ENCODE data around the gene CPEB1. TPM values are rescaled to one million over a fixed set of nuclear protein-coding genes. Genes with fewer than 3 reads are reported as not detected.

CPEB1 gene
- total and polyA plus RNA-seq, 2 donors (not counting 1 experiment from before 2014, with no cell fraction given), result 0.19 to 0.62 TPM

- H3K9me3 Mint-ChIP-seq (ENCODE audit: insufficient read depth), result no peaks in the 10 kb centered on the region
- ATAC-seq (ENCODE audit: low read depth) (no peak), DNase-seq (no peak)
- no peaks in the 10 kb centered on the region for H3K4me1 ChIP-seq (ENCODE audit: control insufficient read depth in 2 of 2, insufficient read depth in 2 of 2, low read length in 2 of 2)
- WGBS (ENCODE audit: insufficient coverage), result no CpG with 5 or more reads among the region's 1 CpG
- no peak for TF ChIP-seq CTCF (IDR thresholded peaks at IDR 0.05)
- no peaks in the 10 kb centered on the region for H3K4me1 Mint-ChIP-seq
- H3K27ac Mint-ChIP-seq, result no peak overlapping the region
- no peaks in the 10 kb centered on the region for H3K9me3 ChIP-seq (ENCODE audit: control extremely low read depth in 1 of 3, control insufficient read depth in 2 of 3, insufficient read depth in 1 of 3, low read length in 2 of 3)
- H4K20me1 ChIP-seq (ENCODE audit: control insufficient read depth, insufficient read depth, low read length, poor library complexity, severe bottlenecking), result no peaks in the 10 kb centered on the region
- H3K27ac ChIP-seq (ENCODE audit: low read length in 2 of 2), result no peak overlapping the region
- CTCF ChIA-PET, result no interaction called here
- peaks cover 3% of the 10 kb centered on the region for H3K27me3 Mint-ChIP-seq
- H3K36me3 ChIP-seq (replicated peaks in 1 of 2; ENCODE audit: control extremely low read depth in 1 of 2, control insufficient read depth in 1 of 2, extremely low read depth in 1 of 2, insufficient read depth in 2 of 2, low read length in 1 of 2), result no peaks in the 10 kb centered on the region
- intact Hi-C loops (cut with micrococcal nuclease), result no loop called here
- no peak overlapping the region for H3K4me2 ChIP-seq (replicated peaks; ENCODE audit: low read depth, low read length, poor library complexity, severe bottlenecking)
- H3K79me2 ChIP-seq (ENCODE audit: control insufficient read depth, insufficient read depth, low read length), result no peaks in the 10 kb centered on the region
- POLR2A ChIA-PET, result no interaction called here
- no peak overlapping the region for H3K4me3 Mint-ChIP-seq
- H3K4me3 ChIP-seq (ENCODE audit: control extremely low read depth in 1 of 5, extremely low read depth in 1 of 5, insufficient read depth in 1 of 5, low read depth in 2 of 5, low read length in 4 of 5), result no peak overlapping the region
- H3K27me3 ChIP-seq (replicated peaks in 1 of 4; ENCODE audit: control extremely low read depth in 1 of 4, control insufficient read depth in 3 of 4, insufficient read depth in 4 of 4, low read length in 3 of 4), result peaks cover 0 to 6% (median under 1%) of the 10 kb centered on the region in 4 experiments
- no peak overlapping the region for H3K9ac ChIP-seq (ENCODE audit: low read length)
- H2AFZ ChIP-seq (ENCODE audit: insufficient read depth, low read depth, low read length, poor library complexity, severe bottlenecking), result no peak overlapping the region
These were observed 88.7 kb downstream of the CPEB1 start for GRCh38 chr15:82558502-82558901.

GRCh38 chr15:82556315-82557035 lies 90.7 kb downstream of the CPEB1 start:
- ATAC-seq (ENCODE audit: low read depth) (no peak), DNase-seq (no peak)
- intact Hi-C loops (cut with micrococcal nuclease), result no loop called here
- H3K9me3 ChIP-seq (ENCODE audit: control extremely low read depth in 1 of 3, control insufficient read depth in 2 of 3, insufficient read depth in 1 of 3, low read length in 2 of 3), result no peaks in the 10 kb centered on the region
- no peak overlapping the region for H2AFZ ChIP-seq (ENCODE audit: insufficient read depth, low read depth, low read length, poor library complexity, severe bottlenecking)
- Mint-ChIP-seq H3K27me3 (peaks cover 6% of the 10 kb centered on the region), H3K4me3 (no peak overlapping the region), H3K27ac (no peak overlapping the region), H3K9me3 (ENCODE audit: insufficient read depth) (no peaks in the 10 kb centered on the region), H3K4me1 (peaks cover 4% of the 10 kb centered on the region)
- H3K79me2 ChIP-seq (ENCODE audit: control insufficient read depth, insufficient read depth, low read length), result no peaks in the 10 kb centered on the region
- H3K4me1 ChIP-seq (ENCODE audit: control insufficient read depth in 2 of 2, insufficient read depth in 2 of 2, low read length in 2 of 2), result no peaks in the 10 kb centered on the region
- no peak overlapping the region for H3K9ac ChIP-seq (ENCODE audit: low read length)
- no CpG with 5 or more reads among the region's 7 CpGs for WGBS (ENCODE audit: insufficient coverage)
- TF ChIP-seq EZH2 (IDR thresholded peaks at IDR 0.05; ENCODE audit: borderline replicate concordance, insufficient read depth, low read depth, low read length, poor library complexity, severe bottlenecking) (no peak), CTCF (IDR thresholded peaks at IDR 0.05) (no peak)
- H4K20me1 ChIP-seq (ENCODE audit: control insufficient read depth, insufficient read depth, low read length, poor library complexity, severe bottlenecking), result no peaks in the 10 kb centered on the region
- POLR2A ChIA-PET, result no interaction called here
- no peaks in the 10 kb centered on the region for H3K36me3 ChIP-seq (replicated peaks in 1 of 2; ENCODE audit: control extremely low read depth in 1 of 2, control insufficient read depth in 1 of 2, extremely low read depth in 1 of 2, insufficient read depth in 2 of 2, low read length in 1 of 2)
- H3K4me2 ChIP-seq (replicated peaks; ENCODE audit: low read depth, low read length, poor library complexity, severe bottlenecking), result no peak overlapping the region
- no peak overlapping the region for H3K27ac ChIP-seq (ENCODE audit: low read length in 2 of 2)
- CTCF ChIA-PET, result interaction anchor here (1.3 kb wide), 1 partner anchor 25 kb away, joined by 4 read pairs; no protein-coding TSS in a partner anchor
- H3K4me3 ChIP-seq (ENCODE audit: control extremely low read depth in 1 of 5, extremely low read depth in 1 of 5, insufficient read depth in 1 of 5, low read depth in 2 of 5, low read length in 4 of 5), result no peak overlapping the region
- peaks cover 0 to 12% (median 2%) of the 10 kb centered on the region in 4 experiments for H3K27me3 ChIP-seq (replicated peaks in 1 of 4; ENCODE audit: control extremely low read depth in 1 of 4, control insufficient read depth in 3 of 4, insufficient read depth in 4 of 4, low read length in 3 of 4)

Measured in B cell (primary cell).